Fibroblast of skin of left biceps (primary cell): ENCODE measurements around the gene ITGAX.
"Not testable (repeated sequence)": the region's sequence is repeated elsewhere in the genome, so short reads cannot be mapped to it uniquely, and the experiment has no call there.

Source experiments
- DNase-seq, 2 experiments: peaks; one replicate each; pipeline ENCODE4 v3.0.0-alpha.2; 2013; ENCODE audit warnings: low read depth in 2 of 2

The ITGAX gene

DNA sequence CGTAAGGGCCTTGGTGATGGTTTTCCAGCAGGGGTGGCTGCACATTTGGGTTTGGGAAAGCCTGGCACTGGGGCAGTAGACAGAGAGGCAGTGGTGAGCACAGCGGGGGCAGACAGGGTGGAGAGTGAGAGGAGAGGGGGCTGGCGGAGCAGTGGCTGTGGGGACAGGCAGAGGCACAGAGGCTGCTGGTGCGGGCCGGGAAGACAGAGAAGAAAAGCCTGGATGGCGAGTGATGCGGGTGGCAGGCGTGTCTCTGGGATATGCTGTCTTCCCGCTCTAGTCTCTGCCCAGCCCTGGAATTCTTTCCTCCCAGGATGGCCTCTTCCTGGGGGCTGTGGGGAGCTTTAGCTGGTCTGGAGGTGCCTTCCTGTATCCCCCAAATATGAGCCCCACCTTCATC, 55.1 kb downstream of the ITGAX start:
- DNase-seq = no peak

DNA sequence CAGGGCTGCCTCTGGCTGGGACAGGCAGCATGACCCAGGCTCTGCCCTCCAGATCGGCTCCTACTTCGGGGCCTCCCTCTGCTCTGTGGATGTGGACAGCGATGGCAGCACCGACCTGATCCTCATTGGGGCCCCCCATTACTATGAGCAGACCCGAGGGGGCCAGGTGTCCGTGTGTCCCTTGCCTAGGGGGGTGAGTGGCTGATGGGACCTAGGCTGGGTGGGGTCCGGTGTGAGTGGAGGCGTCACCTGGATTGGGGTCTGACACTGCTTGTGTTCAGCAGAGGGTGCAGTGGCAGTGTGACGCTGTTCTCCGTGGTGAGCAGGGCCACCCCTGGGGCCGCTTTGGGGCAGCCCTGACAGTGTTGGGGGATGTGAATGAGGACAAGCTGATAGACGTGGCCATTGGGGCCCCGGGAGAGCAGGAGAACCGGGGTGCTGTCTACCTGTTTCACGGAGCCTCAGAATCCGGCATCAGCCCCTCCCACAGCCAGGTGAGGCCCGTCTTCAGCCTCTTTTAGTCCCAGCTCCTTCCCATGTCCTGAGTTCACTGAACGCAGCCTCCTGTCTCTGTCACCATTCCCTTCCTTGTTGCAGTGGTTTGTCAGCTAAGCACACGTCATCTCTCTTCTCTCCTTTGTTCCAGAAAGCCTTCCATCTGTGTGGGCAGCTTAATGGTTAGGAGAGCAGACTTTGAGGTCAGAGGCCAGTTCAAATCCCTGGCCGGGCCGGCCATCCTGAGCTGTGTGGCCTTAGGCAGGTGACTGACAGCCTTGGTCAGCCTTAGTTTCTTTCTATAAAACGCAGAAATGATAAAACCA, 56.3 kb downstream of the ITGAX start:
- no peak for DNase-seq

DNA sequence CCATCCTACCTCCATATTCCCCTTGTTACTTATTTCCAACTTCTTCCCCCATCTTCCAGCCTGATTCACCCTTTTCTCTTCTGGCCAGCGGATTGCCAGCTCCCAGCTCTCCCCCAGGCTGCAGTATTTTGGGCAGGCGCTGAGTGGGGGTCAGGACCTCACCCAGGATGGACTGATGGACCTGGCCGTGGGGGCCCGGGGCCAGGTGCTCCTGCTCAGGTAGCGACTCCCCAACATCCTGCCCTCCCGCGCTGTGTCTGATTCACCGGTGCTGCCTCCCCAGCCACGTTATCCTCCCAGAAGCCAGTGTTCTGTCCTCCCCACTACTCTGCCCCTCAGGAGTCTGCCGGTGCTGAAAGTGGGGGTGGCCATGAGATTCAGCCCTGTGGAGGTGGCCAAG, 57.8 kb downstream of the ITGAX start:
- DNase-seq = no peak

DNA sequence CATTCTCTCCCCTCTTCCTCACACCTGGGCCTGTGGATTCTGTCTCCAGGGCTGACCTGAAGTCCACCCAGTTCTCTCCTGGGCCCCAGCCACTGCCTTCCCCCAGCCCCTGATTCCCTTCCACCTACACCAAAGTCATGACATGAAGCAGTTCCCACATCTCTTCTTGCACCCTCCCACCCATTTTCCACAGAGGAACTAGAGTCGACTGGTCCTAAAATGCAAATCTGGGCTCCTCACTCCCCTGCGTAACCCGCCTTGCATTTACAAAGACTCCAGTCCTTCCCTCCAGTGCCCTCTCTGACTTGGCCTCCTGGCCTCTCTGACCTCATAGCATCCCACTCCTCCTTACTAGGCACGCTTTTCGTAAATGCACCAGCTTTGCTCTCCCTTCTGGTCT, 58.4 kb downstream of the ITGAX start:
- no peak for DNase-seq

DNA sequence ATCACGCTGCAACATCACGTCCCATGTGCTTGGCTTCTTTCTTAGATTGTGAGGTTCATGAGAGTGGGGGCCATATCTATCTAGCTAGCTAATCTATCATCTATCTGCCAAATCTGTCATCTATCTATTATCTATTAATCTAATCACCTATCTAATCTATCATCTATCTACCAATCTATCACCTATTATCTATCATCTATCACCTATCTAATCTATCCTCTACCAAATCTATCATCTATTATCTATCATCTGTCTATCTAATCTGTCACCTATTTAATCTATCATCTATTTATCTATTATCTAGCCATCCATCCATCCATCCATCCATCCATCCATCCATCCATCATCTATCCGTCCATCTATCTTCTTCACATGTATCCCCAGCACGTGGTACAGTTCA, 59.0 kb downstream of the ITGAX start:
- DNase-seq = no peak

DNA sequence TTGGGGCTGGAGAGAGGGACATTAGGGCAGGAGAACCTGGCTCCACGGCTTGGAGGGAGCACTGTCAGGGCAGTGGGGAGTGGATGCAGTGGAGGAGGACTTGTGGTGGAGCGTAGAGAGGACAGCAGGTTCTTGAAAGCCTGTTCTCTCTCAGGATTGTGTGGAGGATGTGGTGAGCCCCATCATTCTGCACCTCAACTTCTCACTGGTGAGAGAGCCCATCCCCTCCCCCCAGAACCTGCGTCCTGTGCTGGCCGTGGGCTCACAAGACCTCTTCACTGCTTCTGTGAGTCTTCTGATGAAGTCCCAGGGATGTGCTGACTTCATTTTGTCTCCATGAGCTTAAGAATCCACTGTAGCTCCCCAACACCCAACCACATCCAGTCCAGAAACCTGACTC, 59.7 kb downstream of the ITGAX start:
- no peak for DNase-seq

DNA sequence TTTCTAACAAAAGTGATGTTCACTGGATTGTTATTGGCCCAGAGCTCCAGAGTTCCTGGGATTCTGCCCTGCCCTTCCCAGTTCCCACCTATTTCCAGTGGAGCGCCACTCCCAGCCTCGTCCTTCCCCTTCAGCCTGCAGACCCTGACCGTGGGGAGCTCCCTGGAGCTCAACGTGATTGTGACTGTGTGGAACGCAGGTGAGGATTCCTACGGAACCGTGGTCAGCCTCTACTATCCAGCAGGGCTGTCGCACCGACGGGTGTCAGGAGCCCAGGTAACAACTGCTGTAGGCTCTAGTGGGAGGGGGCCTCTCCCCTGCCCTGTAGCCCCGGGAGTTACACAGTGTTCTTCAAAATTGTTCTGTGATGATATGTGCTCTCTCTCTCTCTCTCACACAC, 61.4 kb downstream of the ITGAX start:
- no peak for DNase-seq

DNA sequence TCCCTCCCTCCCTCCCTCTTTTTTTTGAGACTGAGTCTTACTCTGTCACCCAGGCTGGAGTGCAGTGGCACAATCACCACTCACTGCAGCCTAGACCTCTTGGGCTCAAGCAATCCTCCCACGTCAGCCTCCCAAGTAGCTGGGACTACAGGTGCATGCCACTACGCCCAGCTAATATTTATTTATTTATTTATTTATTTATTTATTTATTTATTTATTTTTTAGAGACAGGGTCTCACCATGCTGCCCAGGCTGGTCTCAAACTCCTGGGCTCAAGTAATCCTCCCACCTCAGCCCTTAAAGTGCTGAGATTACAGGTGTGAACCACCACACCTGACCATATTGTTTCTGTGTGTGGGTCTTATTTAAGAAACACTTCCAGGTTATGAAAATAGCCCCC, 62.1 kb downstream of the ITGAX start:
- not testable (repeated sequence) for DNase-seq

DNA sequence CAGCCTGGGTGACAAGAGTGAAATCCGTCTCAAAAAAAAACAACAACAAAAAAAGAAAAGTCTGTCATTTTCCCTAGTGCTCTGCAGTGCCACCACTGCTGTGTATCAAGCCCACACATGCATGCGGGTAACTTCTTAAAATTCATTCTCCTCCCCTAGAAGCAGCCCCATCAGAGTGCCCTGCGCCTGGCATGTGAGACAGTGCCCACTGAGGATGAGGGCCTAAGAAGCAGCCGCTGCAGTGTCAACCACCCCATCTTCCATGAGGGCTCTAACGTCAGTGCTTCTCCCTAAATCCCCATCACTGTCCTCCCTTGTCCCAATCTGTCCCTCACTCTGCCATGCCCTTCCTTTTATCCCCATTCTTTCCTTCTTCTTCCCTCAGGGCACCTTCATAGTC, 62.9 kb downstream of the ITGAX start:
- no peak for DNase-seq

DNA sequence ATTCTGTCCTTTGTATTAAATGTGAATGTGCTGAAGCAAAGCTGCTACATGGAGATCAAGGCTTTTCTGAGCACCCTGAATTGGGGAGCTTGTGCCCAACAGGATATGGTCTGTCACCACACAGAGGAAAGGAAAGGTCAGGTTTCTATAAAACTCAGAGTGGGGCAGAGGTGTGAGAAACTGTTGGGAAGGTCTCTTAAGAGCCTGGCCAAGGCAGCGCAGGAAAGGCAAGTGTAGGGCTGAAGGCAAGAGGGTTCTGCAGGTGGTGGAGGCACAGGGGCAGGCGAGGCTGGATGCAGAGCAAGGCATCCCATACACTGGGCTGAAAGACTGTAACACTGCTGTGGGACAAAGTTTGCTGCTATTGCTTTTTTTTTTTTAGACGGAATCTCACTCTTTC, 65.1 kb downstream of the ITGAX start:
- no peak for DNase-seq

DNA sequence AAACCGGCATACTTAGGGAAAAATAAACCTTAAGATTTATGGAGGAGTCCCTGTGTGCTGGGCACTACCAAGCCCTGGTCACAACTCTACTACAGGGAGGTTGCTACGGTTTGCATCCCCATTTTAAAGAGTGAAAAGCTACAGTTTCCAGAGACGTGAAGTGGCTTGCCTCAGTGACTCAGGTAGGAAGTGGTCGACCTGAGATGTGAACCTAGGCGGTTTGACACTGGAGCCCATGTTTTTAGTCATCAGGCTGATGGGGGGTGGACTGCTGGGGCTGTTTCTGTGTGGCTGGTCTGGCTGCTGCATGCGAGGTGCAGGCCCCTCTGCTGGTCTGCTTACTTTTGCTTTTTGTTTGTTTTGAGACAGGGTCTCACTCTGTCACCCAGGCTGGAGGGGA, 66.6 kb downstream of the ITGAX start:
- no peak for DNase-seq

DNA sequence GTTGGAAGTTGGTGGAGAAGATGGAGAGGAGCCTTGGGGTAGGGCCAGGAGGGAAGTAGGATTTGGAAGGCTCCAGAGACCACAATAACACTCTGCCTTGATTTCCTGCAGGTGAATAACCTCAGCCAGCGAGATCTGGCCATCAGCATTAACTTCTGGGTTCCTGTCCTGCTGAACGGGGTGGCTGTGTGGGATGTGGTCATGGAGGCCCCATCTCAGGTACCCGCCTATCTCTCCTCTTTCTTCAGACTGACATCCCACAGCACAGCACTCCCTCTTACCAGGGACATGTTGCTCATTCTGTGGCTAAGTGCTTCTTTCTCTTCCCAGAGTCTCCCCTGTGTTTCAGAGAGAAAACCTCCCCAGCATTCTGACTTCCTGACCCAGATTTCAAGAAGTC, 68.3 kb downstream of the ITGAX start:
- DNase-seq = no peak

DNA sequence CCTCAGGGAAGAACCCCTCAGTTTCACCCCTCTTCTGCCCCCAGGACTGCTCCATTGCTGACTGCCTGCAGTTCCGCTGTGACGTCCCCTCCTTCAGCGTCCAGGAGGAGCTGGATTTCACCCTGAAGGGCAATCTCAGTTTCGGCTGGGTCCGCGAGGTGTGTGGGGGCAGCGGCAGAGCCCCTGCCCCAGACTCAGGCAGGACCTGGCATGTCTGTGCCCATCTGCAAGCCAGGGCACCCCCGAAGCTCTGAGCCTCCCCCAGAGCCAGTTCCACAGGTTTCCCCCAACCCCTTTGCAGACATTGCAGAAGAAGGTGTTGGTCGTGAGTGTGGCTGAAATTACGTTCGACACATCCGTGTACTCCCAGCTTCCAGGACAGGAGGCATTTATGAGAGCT, 68.8 kb downstream of the ITGAX start:
- no peak for DNase-seq

DNA sequence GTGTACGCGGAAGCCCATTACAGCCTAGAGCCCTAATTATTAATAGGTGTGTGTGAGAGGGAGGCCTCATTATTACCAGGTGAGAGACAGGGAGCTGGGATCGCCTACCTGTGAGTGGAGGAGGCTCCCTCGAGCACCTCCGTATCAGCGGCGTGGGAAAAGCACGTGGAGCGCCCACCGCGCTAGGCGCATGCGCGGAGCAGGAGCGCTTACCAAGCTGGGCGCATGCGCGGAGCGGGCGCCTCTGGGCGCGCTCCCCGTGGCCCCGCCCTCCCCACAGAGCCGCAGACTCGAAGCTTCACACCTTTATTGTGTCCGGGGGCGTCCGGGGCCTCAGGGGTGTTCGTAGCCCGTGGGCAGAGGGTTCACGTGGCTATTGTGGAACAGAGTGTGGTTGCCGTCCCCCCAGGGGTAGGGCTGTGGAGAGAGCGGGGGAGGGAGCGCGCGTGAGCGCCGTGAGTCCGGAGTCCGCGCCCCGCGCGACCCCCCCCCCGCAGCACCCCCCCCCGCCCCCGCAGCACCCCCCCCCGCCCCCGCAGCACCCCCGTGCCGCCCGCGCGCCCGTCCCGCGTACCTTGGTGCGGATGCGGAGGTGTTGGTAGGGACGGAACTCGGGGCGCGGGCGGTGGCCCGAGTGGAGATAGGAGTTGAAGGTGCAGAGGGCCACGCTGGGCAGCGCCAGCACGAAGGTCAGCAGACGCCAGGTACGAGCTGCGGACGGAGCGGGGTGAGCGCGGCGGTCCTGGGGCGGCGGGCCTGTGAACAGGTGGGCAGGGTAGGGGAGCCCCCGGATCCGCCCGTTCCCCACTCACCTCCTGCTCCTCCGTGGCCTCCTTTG, 72.7 kb downstream of the ITGAX start:
- no peak for DNase-seq

DNA sequence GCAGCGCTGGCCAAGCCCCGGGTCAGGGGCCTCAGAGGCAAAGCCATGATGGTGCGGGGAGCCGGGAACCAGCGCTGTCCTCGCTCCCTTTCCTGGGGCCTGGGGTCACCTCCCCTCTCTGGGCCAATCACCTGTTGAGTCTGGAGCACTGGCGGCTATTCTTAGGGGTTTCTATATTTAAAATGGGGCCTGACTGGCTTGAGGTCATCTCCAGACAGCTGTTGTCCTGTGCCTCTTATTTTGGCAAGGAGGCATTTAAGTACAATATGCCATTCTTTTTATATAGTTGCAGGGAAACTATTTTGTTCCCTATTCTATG, 73.3 kb downstream of the ITGAX start, which contains the start of gene COX6A2:
Gene COX6A2 (minus strand): TSS at position 82 of the 319 bp plus-strand sequence. CDS start 35 bp downstream, at position 47.
- no peak for DNase-seq

DNA sequence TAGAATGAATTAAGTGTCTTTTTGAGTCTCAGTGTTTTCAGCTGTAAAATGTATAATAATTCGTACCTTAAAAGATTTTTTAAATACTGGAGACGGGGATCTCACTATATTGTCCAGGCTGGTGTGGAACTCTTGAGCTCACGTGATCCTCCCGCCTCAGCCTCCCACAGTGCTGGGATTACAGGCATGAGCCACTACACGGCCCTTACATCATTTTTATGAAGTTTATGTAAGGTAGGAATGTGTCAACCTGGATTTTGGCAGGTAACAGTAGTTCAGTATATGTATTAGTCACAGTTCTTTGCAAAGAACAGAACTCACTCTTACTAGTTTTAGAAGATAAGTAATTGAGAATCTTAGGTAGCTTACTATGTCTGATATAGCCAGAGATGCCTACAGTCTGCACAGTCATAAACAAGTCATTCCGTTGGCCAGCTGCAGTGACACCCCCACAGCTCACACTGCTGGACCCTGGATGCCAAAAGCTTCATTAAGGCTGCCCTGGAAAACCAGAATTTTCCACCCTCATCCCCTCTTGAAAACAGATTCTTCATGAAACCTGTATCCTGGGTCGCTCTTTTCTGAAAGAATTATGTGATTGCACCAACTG, 73.8 kb downstream of the ITGAX start:
- no peak for DNase-seq

DNA sequence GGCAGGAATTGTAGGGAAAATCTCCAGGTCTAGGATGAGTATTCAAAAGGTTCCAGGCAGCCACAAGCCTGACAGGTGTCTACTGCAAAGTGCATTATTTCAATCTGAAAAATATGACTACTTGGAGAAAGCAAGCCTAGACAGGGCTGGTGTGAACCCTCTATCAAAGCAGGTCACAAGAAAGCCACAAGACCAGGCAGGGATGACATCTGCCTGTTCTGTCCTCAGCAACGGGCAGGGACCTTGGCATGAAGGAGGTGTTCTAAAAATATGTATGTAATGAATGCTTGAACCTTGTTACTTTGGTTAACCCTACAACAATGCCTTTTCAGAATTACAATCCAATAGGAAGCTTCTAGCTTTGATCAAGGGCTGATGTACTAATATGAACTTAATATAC, 74.3 kb downstream of the ITGAX start:
- DNase-seq = no peak

DNA sequence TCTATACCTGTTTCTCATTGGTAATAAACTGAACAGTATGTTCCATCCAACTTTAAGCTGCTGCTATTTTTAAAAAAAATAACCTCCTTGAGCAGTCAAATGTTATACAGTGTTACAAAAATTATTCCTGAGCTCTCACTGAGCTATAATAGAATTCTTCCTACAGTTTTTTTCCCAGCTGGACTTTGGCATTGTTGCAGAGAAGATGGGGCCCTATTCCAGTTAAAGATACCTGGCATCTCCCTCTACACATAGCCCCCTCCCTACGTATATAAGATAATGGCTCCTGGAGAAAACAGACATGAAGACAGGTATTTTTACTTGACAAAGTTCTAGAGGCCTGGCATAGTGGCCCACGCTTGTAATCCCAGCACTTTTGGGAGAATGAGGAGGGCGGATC, 74.8 kb downstream of the ITGAX start:
- DNase-seq = no peak

DNA sequence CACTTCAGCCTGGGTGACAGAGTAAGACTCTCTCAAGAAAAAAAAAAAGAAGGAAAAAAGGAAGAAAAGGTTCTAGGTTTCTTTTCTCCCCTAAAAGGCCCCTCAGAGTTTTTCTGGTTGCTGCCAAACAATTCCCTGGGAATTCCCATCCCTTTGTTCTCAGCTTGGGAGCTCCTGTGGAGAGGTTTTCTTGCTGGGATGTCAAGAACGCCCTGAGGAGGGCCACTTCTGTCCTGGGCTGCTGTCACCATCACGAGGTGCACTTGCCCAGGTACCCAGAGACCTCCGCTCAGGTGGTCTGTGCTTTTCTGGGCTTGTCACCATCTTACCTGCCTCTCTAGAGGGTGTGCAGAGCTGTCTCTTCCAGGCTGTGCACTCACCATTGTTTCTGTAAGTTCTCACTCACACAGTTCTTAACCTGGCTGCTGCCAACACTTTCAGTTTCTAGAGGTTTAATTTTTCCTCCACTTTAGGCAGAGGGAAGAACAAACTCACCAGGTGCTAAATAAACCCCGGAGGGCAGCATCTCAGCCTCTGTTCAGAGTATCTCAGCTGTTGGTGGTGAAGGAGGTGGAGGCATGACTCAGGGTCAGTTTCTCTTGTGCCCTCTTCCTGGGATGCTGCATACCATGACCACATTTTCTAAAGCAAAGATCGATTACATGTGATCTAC, 75.5 kb downstream of the ITGAX start:
- no peak for DNase-seq
